HCT116 (cell line): Measurements from ENCODE around the gene IL15RA. TPM values are rescaled to one million over a fixed set of nuclear protein-coding genes. Genes with fewer than 3 reads are reported as not detected.

Experiments used
- ATAC-seq: fragments of 200-7000 bp; cut with Tn5 transposase; 2 replicates; pipeline ENCODE4 v1.9.1; 2020; ENCODE audit warnings: mild to moderate bottlenecking, moderate library complexity
- BruUV-seq: library from RNA; stranded (reverse); fragments of 400-500 nt; replicated peaks from 2 replicates; lab custom pipeline; 2021; lab: Mats Ljungman, UMichigan
- CTCF ChIA-PET: fragments of 300-600 bp; sonication (Branson Sonifier 250); formaldehyde crosslinking; loops from one replicate; lab custom pipeline; 2021; ENCODE audit warnings: antibody characterized with exemption; lab: Charles Lee
- POLR2A ChIA-PET: fragments of 300-600, 350-600 bp; sonication (Branson Sonifier 250); formaldehyde crosslinking; loops from one replicate; lab custom pipeline; 2021; ENCODE audit warnings: antibody characterized with exemption; lab: Charles Lee
- RAD21 ChIA-PET, 2 experiments: fragments of 300-600 bp; sonication (Branson Sonifier 250); formaldehyde crosslinking; loops; one replicate each; lab custom pipeline; 2023; ENCODE audit warnings: low total read pairs in 2 of 2; ENCODE audit not compliant: uncharacterized antibody in 2 of 2, unreplicated experiment in 2 of 2, low non-redundant PET in 1 of 2; lab: Charles Lee
- DNase-seq: peaks from one replicate; pipeline ENCODE4 v3.0.0-alpha.2; 2010; ENCODE audit warnings: low read depth, low spot score
- H2AFZ ChIP-seq: fragments of 200-600 bp; shearing (Covaris generic), sonication (generic); 2 replicates; pipeline ENCODE4 v1.6.1; 2017; ENCODE audit warnings: low read depth, mixed run types, mixed read lengths, antibody characterized with exemption, low read length; ENCODE audit not compliant: poor library complexity, severe bottlenecking
- H3K27ac ChIP-seq: 2 replicates; pipeline ENCODE4 v1.5.1; 2012; ENCODE audit warnings: low read depth, low read length
- H3K27me3 ChIP-seq: fragments of 200-600 bp; sonication (generic); 2 replicates; pipeline ENCODE4 v1.6.1; 2016; ENCODE audit warnings: mixed run types, low read length, mixed read lengths; ENCODE audit not compliant: insufficient read depth
- H3K36me3 ChIP-seq, 2 experiments: fragments of 200-500 bp in 1 of 2; fragments of 200-600 bp in 1 of 2; sonication (Bioruptor generic) in 1 of 2; sonication (generic) in 1 of 2; 2 replicates each; pipeline versions ENCODE4 v1.5.1 to v1.6.1; 2014 to 2016; ENCODE audit warnings: low read length in 2 of 2, inconsistent platforms in 1 of 2, mixed read lengths in 1 of 2, mixed run types in 1 of 2; ENCODE audit not compliant: insufficient read depth in 2 of 2, control insufficient read depth in 1 of 2
- H3K4me1 ChIP-seq, 2 experiments: fragments of 200-600 bp in 1 of 2; sonication (generic) in 1 of 2; 2 replicates each; pipeline versions ENCODE4 v1.5.1 to v1.6.1; 2012 to 2017; ENCODE audit warnings: low read length in 2 of 2, inconsistent platforms in 1 of 2, mild to moderate bottlenecking in 1 of 2, mixed read lengths in 1 of 2, mixed run types in 1 of 2, moderate library complexity in 1 of 2; ENCODE audit not compliant: insufficient read depth in 2 of 2, control insufficient read depth in 1 of 2
- H3K4me2 ChIP-seq: fragments of 200-600 bp; sonication (generic); 2 replicates; pipeline ENCODE4 v1.6.1; 2017; ENCODE audit warnings: mixed run types, low read length, mixed read lengths
- H3K4me3 ChIP-seq, 2 experiments: fragments of 200-600 bp in 1 of 2; sonication (generic) in 1 of 2; replicated peaks in 1 of 2; 2 replicates each; pipeline ENCODE4 v1.5.1; 2011 to 2016; ENCODE audit warnings: low read length in 2 of 2, control low read depth in 1 of 2, low read depth in 1 of 2, mild to moderate bottlenecking in 1 of 2, mixed read lengths in 1 of 2, mixed run types in 1 of 2
- H3K79me2 ChIP-seq: fragments of 200-600 bp; sonication (generic); 2 replicates; pipeline ENCODE4 v1.6.1; 2017; ENCODE audit warnings: mild to moderate bottlenecking, mixed run types, low read length, moderate library complexity, mixed read lengths; ENCODE audit not compliant: insufficient read depth
- H3K9ac ChIP-seq: fragments of 200-600 bp; sonication (generic); 2 replicates; pipeline ENCODE4 v1.6.1; 2016; ENCODE audit warnings: low read length, mixed read lengths
- H3K9me2 ChIP-seq: fragments of 200-600 bp; sonication (generic), shearing (Covaris generic); 2 replicates; pipeline ENCODE4 v1.6.1; 2017; ENCODE audit warnings: mixed run types, mild to moderate bottlenecking, moderate library complexity; ENCODE audit not compliant: insufficient read depth
- H3K9me3 ChIP-seq, 2 experiments: fragments of 200-500 bp in 1 of 2; fragments of 200-600 bp in 1 of 2; sonication (Bioruptor generic) in 1 of 2; sonication (generic) in 1 of 2; 2 replicates each; pipeline ENCODE4 v1.6.1; 2014 to 2017; ENCODE audit warnings: low read length in 2 of 2, mixed read lengths in 2 of 2, inconsistent platforms in 1 of 2, low read depth in 1 of 2, mild to moderate bottlenecking in 1 of 2, mixed run types in 1 of 2, moderate library complexity in 1 of 2; ENCODE audit not compliant: control insufficient read depth in 1 of 2, insufficient read depth in 1 of 2
- H4K20me1 ChIP-seq: fragments of 200-600 bp; sonication (generic), shearing (Covaris generic); 2 replicates; pipeline ENCODE4 v1.6.1; 2017; ENCODE audit warnings: mixed run types, mild to moderate bottlenecking, moderate library complexity; ENCODE audit not compliant: insufficient read depth
- ATF3 ChIP-seq: IDR thresholded peaks from 2 replicates; pipeline ENCODE4 v1.6.1; 2012
- CEBPB ChIP-seq: IDR thresholded peaks from 2 replicates; pipeline ENCODE4 v1.6.1; 2012; ENCODE audit warnings: low read depth
- CTCF ChIP-seq, 3 experiments: fragments of 200-600 bp in 1 of 3; sonication (generic) in 1 of 3; IDR thresholded peaks in 2 of 3; conservative IDR thresholded peaks in 1 of 3; 2 replicates each; pipeline ENCODE4 v1.5.1; 2012 to 2017; ENCODE audit warnings: low read depth in 2 of 3, low read length in 2 of 3, antibody characterized with exemption in 1 of 3, borderline replicate concordance in 1 of 3, control low read depth in 1 of 3, mild to moderate bottlenecking in 1 of 3, mixed read lengths in 1 of 3, mixed run types in 1 of 3, moderate library complexity in 1 of 3; ENCODE audit not compliant: insufficient read depth in 1 of 3
- EGR1 ChIP-seq: IDR thresholded peaks from 2 replicates; pipeline ENCODE4 v1.6.1; 2012; ENCODE audit warnings: low read depth
- ELF1 ChIP-seq: IDR thresholded peaks from 2 replicates; pipeline ENCODE4 v1.6.1; 2012; ENCODE audit warnings: low read depth, borderline replicate concordance
- EZH2 ChIP-seq: fragments of 200-600 bp; sonication (generic); IDR thresholded peaks from 2 replicates; pipeline ENCODE4 v1.6.1; 2017; ENCODE audit warnings: antibody characterized with exemption, mixed run types
- FOSL1 ChIP-seq: IDR thresholded peaks from 2 replicates; pipeline ENCODE4 v1.6.1; 2012; ENCODE audit warnings: low read depth
- MAX ChIP-seq: IDR thresholded peaks from 2 replicates; pipeline ENCODE4 v1.6.1; 2012
- POLR2A ChIP-seq: IDR thresholded peaks from 2 replicates; pipeline ENCODE4 v1.7.0; 2011; ENCODE audit warnings: borderline replicate concordance; ENCODE audit not compliant: insufficient read depth, insufficient read length; ENCODE audit errors: extremely low read depth
- POLR2AphosphoS5 ChIP-seq: IDR thresholded peaks from 2 replicates; pipeline ENCODE4 v1.6.1; 2011; ENCODE audit warnings: mild to moderate bottlenecking, low read depth, low read length, moderate library complexity
- RAD21 ChIP-seq: IDR thresholded peaks from 2 replicates; pipeline ENCODE4 v1.6.1; 2012; ENCODE audit warnings: low read depth, mild to moderate bottlenecking
- REST ChIP-seq: IDR thresholded peaks from 2 replicates; pipeline ENCODE4 v1.6.1; 2012; ENCODE audit warnings: low read depth
- SIN3A ChIP-seq: IDR thresholded peaks from 2 replicates; pipeline ENCODE4 v1.6.1; 2012; ENCODE audit warnings: low read depth
- SP1 ChIP-seq: IDR thresholded peaks from 2 replicates; pipeline ENCODE4 v1.6.1; 2012; ENCODE audit warnings: low read depth
- SRF ChIP-seq: IDR thresholded peaks from 2 replicates; pipeline ENCODE4 v1.6.1; 2012; ENCODE audit warnings: low read depth
- YY1 ChIP-seq: IDR thresholded peaks from 2 replicates; pipeline ENCODE4 v1.6.1; 2011; ENCODE audit warnings: low read length, low read depth, moderate library complexity, mild to moderate bottlenecking; ENCODE audit not compliant: insufficient replicate concordance; ENCODE audit errors: extremely low read depth
- ZBTB33 ChIP-seq: IDR thresholded peaks from 2 replicates; pipeline ENCODE4 v1.6.1; 2011; ENCODE audit warnings: mild to moderate bottlenecking, low read length, moderate library complexity; ENCODE audit not compliant: insufficient replicate concordance; ENCODE audit errors: extremely low read depth
- ZNF274 ChIP-seq: fragments of 200-500 bp; sonication (Bioruptor generic); IDR thresholded peaks from 2 replicates; pipeline ENCODE4 v1.6.1; 2014; ENCODE audit warnings: mild to moderate bottlenecking, low read depth, low read length, inconsistent platforms
- intact Hi-C: fragments of 100-400 bp; cut with micrococcal nuclease; formaldehyde crosslinking; loops from 2 replicates; pipeline ENCODE4 v1.10.0; 2022
- total RNA-seq: library from RNA; stranded (reverse); gene quantifications from one replicate; pipeline ENCODE4 v1.2.1, GENCODE V29; 2021; ENCODE audit not compliant: unreplicated experiment

Gene IL15RA
- total RNA-seq, 1 experiment from 2014 or later, result 10.5 TPM

GRCh38 chr10:5956146-5956936 is 21.0 kb downstream of the IL15RA start:
- no peak for DNase-seq
- BruUV-seq, result no TSS peak
- H3K27ac ChIP-seq, result no peak overlapping the region

More at GRCh38 chr10:5956146-5956936, 21.0 kb downstream of the IL15RA start:
- peaks cover 5 to 11% of the 10 kb centered on the region in 2 experiments for H3K4me1 ChIP-seq
- no peak for ATAC-seq
- H3K4me2 ChIP-seq, result no peak overlapping the region
- intact Hi-C loops, result no loop called here
- no peaks in the 10 kb centered on the region for H3K9me3 ChIP-seq
- TF ChIP-seq POLR2A (no peak), ATF3 (no peak), CEBPB (no peak), POLR2AphosphoS5 (no peak), FOSL1 (no peak), ZBTB33 (no peak), EZH2 (no peak), SIN3A (no peak), MAX (no peak), EGR1 (no peak), CTCF (IDR thresholded peaks at IDR 0.05 in 2 of 3, conservative IDR thresholded peaks at IDR 0.05 in 1 of 3; ENCODE audit: borderline replicate concordance in 1 of 3, insufficient read depth in 1 of 3, low read depth in 2 of 3, low read length in 2 of 3) (no peak), REST (no peak), RAD21 (no peak), SP1 (no peak), YY1 (no peak), ELF1 (no peak), ZNF274 (no peak), SRF (no peak)
- CTCF ChIA-PET, result no interaction called here
- no peaks in the 10 kb centered on the region for H3K9me2 ChIP-seq
- H3K27me3 ChIP-seq, result no peaks in the 10 kb centered on the region
- RAD21 ChIA-PET, result no interaction called here
- H3K9ac ChIP-seq, result no peak overlapping the region
- POLR2A ChIA-PET, result no interaction called here
- H3K4me3 ChIP-seq, result no peak overlapping the region
- H3K79me2 ChIP-seq, result no peaks in the 10 kb centered on the region
- no peaks in the 10 kb centered on the region for H4K20me1 ChIP-seq
- H2AFZ ChIP-seq, result no peak overlapping the region
- H3K36me3 ChIP-seq, result no peaks in the 10 kb centered on the region
